Stimulated activated CD4-positive, alpha-beta T cell treated with anti-CD3 and anti-CD28 coated beads, Interleukin-4, amount 100 ng/mL, for 4 hours (primary cell): ENCODE data around the gene HOXA11.
A peak's percentile ranks its signal among the peaks of the same experiment; 100 is the strongest.

ENCODE experiments used
- DNase-seq, 2 experiments: peaks; one replicate each; pipeline ENCODE4 v3.0.0-alpha.2; 2020

The HOXA11 gene

GRCh38 chr7:27185013-27185853 is at the start of gene HOXA11:
Gene HOXA11 (minus strand): TSS chr7:27185232. CDS start chr7:27185144, 88 bp downstream.
- DNase-seq: no peak

DNA sequence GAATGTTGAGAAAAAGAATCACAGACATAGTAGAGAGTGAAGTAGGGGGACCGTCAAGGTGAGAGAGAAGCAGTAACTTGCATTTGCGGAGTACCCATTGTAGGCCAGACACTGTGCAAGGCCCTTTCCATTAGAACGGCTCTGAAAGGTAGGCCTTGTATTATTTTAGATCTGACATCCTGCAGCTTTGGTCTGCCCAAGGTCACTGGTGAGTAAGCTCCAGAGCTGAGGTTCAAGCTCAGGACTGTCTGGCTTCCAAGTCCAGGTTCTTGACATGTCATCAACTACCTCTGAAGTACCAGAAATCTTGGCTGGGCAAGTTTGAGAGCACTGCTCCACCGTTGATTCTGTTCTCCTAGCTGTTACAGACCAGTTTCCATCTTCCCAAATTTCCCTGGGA is 44.4 kb upstream of the HOXA11 start:
- DNase-seq: no peak

GRCh38 chr7:27224983-27225934 is 40.2 kb upstream of the HOXA11 start:
- no peak for DNase-seq

DNA sequence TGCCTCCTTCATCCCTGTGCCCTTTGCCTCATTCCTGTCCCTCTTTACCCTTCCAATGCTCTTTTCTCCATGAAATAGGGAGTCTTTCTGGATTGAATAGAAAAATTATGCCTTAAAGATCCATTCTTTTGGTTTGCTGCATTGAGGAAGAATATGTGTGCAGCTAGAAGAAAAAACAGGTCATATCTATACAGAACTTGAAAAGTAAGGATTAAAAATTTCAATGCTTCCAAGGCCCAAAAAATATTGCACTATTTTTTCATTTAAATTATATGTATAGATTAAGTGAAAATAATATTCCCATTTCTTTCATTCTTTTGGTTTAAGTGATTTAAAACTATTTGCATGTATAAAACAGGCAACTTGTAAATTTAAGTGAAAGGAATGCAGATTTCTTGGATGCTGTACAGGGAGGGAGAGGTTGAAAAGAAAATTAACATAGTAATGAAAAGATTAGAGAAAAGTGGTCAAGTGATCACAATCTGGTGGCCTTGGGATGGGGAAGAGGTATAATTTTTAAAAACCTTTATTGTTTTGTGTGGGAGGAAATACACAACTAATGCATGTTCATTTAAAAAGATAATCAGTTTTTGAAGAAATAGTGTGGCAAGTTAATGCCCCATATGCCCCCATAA is 39.0 kb upstream of the HOXA11 start:
- no peak for DNase-seq

GRCh38 chr7:27221201-27221797 is 36.3 kb upstream of the HOXA11 start:
- no peak for DNase-seq

DNA sequence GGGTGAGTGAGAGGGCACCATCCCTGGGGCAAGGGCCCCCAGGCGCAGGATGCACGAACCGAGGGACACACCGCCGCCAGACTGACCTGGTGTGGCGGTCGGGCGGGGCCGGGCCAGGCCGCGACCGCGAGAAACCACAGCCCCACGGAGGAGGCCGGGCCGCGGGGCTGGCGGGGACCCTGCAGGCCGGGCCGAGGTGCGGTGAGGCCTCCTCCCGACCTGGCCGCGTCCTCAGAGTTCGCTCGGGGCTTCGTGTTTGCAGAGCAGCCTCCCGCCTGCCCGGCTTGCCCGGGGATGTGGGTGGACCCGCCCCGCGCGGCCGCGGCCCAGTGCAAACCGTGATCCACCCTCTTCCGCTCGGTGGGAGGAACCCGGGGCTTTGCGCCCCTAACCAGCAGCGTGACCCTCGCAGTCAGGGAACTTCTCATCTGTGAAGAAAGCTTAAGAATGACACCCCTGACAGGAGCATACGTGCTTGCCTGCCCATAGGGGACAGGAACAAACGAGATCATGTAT is 35.5 kb upstream of the HOXA11 start:
- DNase-seq: no peak

- no peak for DNase-seq
Measured at GRCh38 chr7:27219821-27220220, 34.8 kb upstream of the HOXA11 start.

DNA sequence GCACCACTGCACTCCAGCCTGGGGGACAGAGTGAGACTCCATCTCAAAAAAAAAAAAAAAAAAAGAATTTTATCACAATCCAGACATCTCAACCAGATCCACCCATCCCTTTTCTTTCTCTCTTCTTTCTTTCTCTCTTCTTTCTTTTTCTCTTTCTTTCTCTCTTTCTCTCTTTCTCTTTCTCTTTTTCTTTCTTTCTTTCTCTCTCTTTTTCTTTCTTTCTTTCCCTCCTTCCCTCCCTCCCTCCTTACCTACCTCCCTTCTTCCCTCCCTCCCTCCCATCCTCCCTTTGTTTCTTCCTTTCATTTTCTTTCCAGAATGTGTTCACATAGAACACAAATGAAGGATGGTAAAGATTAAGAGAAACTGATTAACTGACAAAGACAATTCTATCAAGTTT is 32.9 kb upstream of the HOXA11 start:
- no peak for DNase-seq

- DNase-seq: no peak
Measured at GRCh38 chr7:27215356-27215755, 30.3 kb upstream of the HOXA11 start.

DNA sequence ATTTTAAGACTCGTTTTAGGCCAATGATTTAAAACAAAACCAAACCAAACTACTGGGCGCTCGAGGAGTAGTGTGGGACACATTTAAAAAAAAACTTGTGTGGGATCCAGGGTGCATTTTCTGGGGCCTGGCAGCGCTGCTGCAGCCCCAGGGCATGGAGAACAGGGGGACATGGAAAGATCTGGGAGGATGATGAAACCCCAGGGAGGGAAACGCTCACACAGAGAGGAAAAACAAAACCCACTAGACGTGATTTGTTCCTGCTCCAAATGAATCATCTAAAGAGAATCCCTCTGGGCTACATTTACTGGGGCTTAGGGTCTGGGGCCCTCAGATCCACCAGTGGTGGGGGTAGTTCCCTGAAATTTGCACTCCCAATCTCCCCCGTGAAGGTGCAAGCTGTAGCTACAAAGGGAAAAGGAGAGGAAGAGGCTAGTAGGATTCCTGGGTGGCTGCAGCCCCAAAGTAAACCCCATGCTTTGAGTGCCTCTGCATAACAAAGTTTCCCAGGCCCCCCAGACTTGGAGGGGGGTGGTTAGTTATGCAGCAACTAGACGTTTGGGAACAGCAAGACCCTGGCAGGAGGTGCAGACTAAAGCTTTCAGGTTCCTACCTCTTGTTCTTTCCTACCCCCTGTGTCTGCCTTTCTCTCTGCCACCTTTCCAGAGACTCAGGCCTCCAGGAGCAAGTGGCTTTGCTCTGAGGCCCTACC is 29.4 kb upstream of the HOXA11 start:
- DNase-seq: no peak

DNA sequence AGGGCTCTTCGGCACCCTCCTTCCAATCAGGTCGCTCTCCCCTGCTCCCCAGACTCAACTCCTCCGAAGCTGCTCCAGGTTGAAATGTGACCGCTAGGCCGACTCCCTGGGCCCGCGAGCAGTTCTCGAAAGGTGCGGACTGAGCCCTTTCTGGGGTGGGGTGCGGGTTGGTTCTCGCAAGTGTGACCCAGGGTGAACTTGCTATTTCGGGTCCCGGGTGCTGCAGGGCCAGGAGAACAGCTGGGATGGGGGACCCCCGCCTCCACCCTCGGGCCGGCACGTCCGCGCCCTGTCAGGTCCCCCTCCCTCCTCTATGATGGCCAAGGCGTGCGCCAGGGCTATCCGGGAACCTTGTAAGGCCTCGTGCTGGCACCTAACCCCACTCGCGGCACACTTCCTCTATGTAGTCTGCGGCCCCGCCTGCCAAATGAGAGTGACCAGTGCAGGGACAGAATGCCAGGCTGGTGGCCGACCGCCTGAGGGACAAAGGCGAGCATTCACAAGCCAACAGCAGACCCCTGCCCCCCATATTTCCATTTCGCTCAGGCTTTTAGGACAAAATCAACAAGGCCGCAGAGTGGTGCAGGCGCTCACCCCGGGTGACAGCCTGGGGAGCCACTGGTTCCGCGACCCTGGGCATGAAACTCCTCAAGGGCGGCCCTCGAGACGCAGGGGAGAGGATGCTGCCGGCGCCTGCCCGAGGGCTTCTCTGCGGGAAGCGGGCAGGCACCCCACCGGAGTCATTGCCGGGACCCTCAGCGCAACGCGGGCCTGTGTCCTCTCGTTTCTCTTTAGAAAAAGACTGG is 28.6 kb upstream of the HOXA11 start:
- DNase-seq: no peak

GRCh38 chr7:27212497-27213432 is 27.7 kb upstream of the HOXA11 start:
- DNase-seq: no peak

DNA sequence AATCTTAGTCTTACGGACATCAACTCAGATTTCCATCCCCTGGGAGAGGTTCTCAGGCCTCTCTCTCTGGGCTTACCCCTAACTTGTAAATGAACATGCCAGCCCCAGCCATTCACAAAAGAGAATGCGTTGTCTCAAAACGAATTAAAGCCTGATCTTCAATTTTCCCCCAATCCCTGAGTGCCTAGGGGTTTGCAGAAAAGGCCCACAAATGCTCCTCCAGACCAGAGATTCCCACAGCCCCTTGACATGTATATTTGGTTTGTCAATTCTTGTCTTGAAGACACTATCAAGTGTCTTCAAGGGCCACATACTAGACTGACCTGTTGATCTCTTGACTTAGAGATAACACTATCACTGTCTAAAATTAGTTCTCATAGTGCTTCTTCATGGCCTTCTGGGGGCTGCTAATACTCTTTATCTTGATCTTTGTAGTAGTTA is 26.8 kb upstream of the HOXA11 start:
- no peak for DNase-seq

DNA sequence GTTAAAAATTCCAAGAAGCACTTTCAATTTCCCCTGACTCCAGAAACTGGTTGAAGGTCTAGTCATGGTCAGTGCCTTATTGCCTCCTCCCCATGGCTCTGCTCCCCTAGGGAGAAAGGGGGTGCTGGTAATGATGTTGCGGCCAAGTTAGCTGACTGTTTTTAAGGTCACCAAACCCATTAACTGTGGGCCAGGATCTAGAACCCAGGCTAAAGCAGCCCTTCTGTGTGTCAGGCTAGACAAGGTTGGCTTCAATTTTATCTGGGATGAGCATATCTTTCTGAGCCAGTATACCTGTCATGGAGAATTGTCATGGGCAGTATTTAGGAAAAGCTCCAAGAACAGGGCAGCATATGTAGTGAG is 26.0 kb upstream of the HOXA11 start:
- no peak for DNase-seq

- peak; percentile 33 to 55 for DNase-seq
Measured at GRCh38 chr7:27210441-27211083, 25.5 kb upstream of the HOXA11 start.

DNA sequence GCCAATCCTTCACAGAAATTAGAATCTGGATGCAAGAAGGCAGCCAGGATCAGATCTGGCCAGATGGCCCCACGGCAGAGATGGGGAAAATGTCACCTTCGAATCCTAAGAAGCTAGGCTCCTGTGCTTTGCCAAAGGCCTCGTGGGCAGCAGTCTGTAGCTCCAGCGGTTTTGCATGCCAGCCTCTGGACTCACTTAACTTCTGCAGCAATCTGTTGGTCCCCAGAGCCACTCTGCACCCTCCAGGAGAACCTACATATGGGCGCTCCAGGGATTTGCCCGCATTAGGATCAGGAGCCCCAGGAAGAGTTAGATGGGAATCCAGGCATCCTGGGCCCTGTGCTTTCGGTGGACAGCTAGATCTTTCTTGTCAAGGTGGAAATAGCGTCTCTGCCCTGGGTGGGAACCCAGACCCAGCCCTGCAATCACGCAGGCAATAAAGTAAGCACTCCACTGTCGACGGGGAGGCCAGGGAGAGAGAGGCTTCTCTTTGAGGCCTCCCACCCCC is 25.0 kb upstream of the HOXA11 start:
- DNase-seq: no peak

DNA sequence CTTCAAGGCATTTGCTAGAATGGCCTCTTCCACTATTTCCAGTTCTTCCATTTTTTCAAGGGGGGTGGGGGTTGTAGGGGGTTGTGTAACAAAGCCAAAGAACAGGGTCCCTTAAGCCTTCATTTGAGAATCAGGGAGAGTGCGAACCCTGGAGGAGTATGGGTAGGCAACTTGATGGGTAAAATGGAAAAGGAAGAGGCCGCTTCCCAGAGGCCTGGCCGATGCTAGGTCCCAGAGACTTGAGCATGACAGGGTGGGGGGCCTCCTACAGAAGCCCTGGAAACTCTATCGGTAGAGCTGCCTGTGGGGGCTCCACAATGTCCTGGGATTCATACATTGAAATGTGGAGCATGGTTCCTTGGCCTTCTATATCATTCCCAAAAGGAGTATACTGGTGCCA is 24.0 kb upstream of the HOXA11 start:
- DNase-seq: no peak

GRCh38 chr7:27207348-27207985 is 22.4 kb upstream of the HOXA11 start:
- no peak for DNase-seq
